GM18507 (cell line): Measurements from ENCODE around the gene IGSF23.

Experiments used
- DNase-seq: peaks from one replicate; pipeline ENCODE4 v3.0.0; 2011; ENCODE audit warnings: low read depth; ENCODE audit not compliant: insufficient read length; ENCODE audit errors: extremely low spot score
- FAIRE-seq: peaks from 2 replicates; lab custom pipeline; 2011; peaks lifted over from hg19 to GRCh38; lab: Jason Lieb, UNC

Gene IGSF23, protein sequence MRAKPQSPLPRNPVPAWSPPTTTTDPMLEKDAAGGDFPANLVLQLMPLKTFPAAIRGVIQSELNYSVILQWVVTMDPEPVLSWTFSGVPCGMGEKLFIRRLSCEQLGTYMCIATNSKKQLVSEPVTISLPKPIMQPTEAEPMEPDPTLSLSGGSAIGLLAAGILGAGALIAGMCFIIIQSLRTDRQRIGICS

GRCh38 chr19:44613295-44614178 is at the start of gene IGSF23:
TSS of gene IGSF23 (plus strand) at chr19:44613563. CDS start at chr19:44613646, 83 bp downstream.
- no peak for FAIRE-seq
- DNase-seq: no peak

- DNase-seq: no peak
- no peak for FAIRE-seq
Observed at GRCh38 chr19:44566984-44567383, 46.4 kb upstream of the IGSF23 start.

- DNase-seq: no peak
- FAIRE-seq: no peak
Observed at GRCh38 chr19:44567745-44568144, 45.6 kb upstream of the IGSF23 start.

DNA sequence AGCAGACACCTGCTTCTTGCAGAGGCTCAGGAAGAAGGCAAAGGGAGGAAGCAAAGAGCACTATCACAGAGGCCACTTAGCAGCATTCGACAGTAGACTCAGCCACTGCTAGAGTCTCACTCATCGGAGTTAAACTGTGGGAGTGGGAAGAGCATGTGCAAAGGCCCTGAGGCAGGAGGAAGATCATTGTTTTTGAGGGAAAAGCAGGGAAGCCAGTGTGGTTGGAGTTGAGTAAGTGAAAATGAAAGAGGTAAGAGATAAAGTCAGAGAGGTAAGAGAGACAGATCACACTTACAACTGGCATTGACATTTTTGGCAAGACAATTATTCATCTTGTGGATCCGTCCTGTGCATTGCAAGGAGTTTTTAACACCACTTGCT is 42.8 kb upstream of the IGSF23 start:
- FAIRE-seq (no peak), DNase-seq (no peak)

GRCh38 chr19:44570984-44571684 is 42.2 kb upstream of the IGSF23 start:
- FAIRE-seq (peak; percentile 62), DNase-seq (peak; percentile 17)

- no peak for FAIRE-seq
- DNase-seq: no peak
Observed at GRCh38 chr19:44571830-44572580, 41.4 kb upstream of the IGSF23 start.

GRCh38 chr19:44572581-44572900 is 40.8 kb upstream of the IGSF23 start:
- FAIRE-seq (no peak), DNase-seq (no peak)

GRCh38 chr19:44573183-44573582 is 40.2 kb upstream of the IGSF23 start:
- no peak for FAIRE-seq

GRCh38 chr19:44573627-44574026 is 39.7 kb upstream of the IGSF23 start:
- FAIRE-seq (no peak), DNase-seq (no peak)

More at GRCh38 chr19:44573183-44573582, 40.2 kb upstream of the IGSF23 start:
- DNase-seq: no peak

DNA sequence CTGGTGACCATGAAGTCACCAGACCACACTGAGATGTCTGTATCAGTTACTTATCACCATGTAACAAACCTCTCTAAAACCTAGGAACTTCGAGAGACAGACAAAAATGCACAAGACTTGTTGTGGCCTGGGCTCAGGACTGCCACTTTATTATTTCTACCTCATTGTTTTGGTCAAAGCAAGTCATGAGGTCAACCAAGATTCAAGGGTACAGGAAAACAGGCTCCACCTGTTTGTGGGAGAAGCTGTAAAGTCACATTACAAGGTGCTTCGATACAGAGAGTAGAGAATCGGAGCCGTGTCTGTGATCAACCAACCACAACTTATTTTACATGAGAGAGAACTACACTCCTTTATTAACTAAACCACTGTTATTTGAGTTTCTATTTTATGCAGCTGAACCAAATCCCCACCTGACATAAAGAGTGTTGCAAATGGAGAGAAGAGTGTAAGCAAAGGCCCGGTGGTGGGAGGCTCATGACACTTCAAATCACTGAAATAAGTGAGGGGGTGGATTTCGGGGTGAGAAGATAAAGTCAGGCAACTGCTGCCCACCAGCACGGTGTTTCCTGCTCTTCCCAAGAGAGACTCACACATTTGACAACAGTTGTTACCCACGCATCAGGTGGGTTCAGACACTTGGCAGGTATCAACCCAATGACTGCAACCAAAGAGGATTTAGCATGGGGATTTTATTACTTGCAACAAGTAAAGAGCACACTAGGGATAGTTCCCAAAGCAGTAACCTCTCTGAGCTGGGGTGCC is 39.0 kb upstream of the IGSF23 start:
- DNase-seq (no peak), FAIRE-seq (no peak)

GRCh38 chr19:44575116-44575700 is 38.2 kb upstream of the IGSF23 start:
- no peak for FAIRE-seq
- no peak for DNase-seq

DNA sequence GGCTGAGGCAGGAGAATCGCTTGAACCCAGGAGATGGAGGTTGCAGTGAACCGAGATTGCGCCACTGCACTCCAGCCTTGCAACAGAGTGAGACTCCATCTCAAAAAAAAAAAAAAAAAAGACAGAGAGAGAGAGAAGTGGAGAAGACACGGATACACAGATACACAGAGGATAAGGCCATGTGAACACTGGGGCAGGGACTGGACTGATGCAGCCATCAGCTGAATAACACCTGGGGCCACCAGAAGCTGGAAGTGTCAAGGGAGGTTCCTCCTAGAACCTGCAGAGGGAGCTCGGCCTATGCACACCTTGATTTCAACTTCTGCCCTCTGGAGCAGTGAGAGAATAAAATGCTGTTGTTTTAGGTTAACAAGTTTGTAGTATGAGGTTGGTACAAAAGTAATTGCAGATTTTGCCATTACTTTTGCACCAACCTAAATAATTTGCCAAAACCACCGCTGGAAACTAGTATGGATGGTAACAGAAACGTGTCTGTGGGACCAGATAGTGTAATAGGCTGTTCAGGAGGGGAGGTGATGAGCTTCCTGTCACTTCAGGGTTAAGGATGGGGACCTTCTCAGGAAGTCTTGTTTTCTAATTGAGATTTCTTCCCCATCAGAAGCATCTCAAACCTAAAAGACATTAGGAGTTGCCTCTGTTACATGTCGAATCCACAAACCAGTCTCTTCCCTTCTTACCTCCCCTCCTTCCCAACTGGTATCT is 36.4 kb upstream of the IGSF23 start:
- no peak for FAIRE-seq
- DNase-seq: no peak

- FAIRE-seq: no peak
- no peak for DNase-seq
Observed at GRCh38 chr19:44577566-44577874, 35.8 kb upstream of the IGSF23 start.

GRCh38 chr19:44579663-44580365 is 33.5 kb upstream of the IGSF23 start:
- FAIRE-seq (no peak), DNase-seq (no peak)

DNA sequence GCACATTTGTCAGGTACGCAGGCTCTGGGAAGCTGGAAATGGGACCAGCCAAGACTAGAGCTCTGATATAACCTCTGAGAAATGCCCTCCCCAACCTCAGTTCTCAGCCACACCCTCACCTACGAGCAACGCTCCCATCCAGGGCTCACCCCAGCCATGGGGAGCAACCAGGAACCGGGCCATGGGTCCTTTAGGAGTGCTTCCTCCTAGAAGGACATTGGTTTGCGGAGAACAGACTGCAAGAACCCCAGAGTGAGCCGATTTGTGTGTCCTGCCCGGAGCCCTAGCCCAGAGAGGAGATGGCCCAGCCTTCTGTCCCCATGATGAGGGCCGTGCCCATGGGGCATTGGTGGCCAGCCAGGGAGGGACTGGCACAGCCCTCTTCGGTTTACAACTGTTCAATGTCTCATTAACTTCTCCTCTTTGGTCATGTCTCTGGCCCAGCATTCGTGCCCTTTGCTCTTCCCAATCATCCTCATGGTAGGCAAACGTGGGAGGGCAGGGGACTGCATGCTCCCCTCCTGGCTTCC is 32.9 kb upstream of the IGSF23 start:
- DNase-seq: no peak
- FAIRE-seq: no peak

- FAIRE-seq: no peak
- DNase-seq: no peak
Observed at GRCh38 chr19:44581288-44581687, 32.1 kb upstream of the IGSF23 start.

GRCh38 chr19:44582581-44583265 is 30.6 kb upstream of the IGSF23 start:
- DNase-seq (no peak), FAIRE-seq (no peak)
